ENCODE measurements around the gene CPHXL2.

Gene CPHXL2

GRCh38 chr16:75676909-75677308 is at the start of gene CPHXL2:
CPHXL2 (minus strand) TSS chr16:75677009; CDS start chr16:75676999, 10 bp downstream.
- DNase-seq: no peak

GRCh38 chr16:75726390-75726789 is 49.6 kb upstream of the CPHXL2 start, which contains the start of gene CPHXL:
CPHXL (minus strand) TSS chr16:75726490; CDS start chr16:75726442, 48 bp downstream.
- DNase-seq: no peak

- DNase-seq: no peak
These were observed 41.6 kb upstream of the CPHXL2 start for GRCh38 chr16:75718452-75718851.

- no peak for DNase-seq
These were observed 37.9 kb upstream of the CPHXL2 start for GRCh38 chr16:75714661-75715060.

GRCh38 chr16:75710344-75710743 is 33.5 kb upstream of the CPHXL2 start:
- no peak for DNase-seq

- peak; percentile 4 for DNase-seq
These were observed 26.5 kb upstream of the CPHXL2 start for GRCh38 chr16:75703306-75703705.

GRCh38 chr16:75702242-75702641 is 25.4 kb upstream of the CPHXL2 start:
- DNase-seq: no peak

GRCh38 chr16:75701361-75701760 is 24.6 kb upstream of the CPHXL2 start, which contains the start of gene DUXB:
DUXB (minus strand) TSS chr16:75701461; CDS start chr16:75701418, 43 bp downstream.
- DNase-seq: no peak

- DNase-seq: no peak
These were observed 20.8 kb upstream of the CPHXL2 start for GRCh38 chr16:75697571-75697970.

GRCh38 chr16:75695708-75696107 is 18.9 kb upstream of the CPHXL2 start:
- DNase-seq: no peak

- no peak for DNase-seq
These were observed 10.6 kb upstream of the CPHXL2 start for GRCh38 chr16:75687361-75687760.

- DNase-seq: no peak
These were observed 5.5 kb upstream of the CPHXL2 start for GRCh38 chr16:75682308-75682707.

GRCh38 chr16:75679366-75679765 is 2.6 kb upstream of the CPHXL2 start:
- no peak for DNase-seq

GRCh38 chr16:75667503-75667902 is 9.3 kb downstream of the CPHXL2 start:
- no peak for DNase-seq

- DNase-seq: no peak
These were observed 16.0 kb downstream of the CPHXL2 start for GRCh38 chr16:75660726-75661302.

- DNase-seq: no peak
These were observed 16.5 kb downstream of the CPHXL2 start for GRCh38 chr16:75660321-75660720.

GRCh38 chr16:75658175-75658574 is 18.6 kb downstream of the CPHXL2 start:
- no peak for DNase-seq

- DNase-seq: peak; percentile 62
These were observed 22.9 kb downstream of the CPHXL2 start for GRCh38 chr16:75653922-75654321.

- peak; percentile 73 for DNase-seq
These were observed 28.3 kb downstream of the CPHXL2 start for GRCh38 chr16:75648265-75649076.

- DNase-seq: peak; percentile 91
These were observed 29.1 kb downstream of the CPHXL2 start, which contains the start of the genes KARS1 and TERF2IP for GRCh38 chr16:75647492-75648264. KARS1 (minus strand) TSS chr16:75647665; CDS start chr16:75647639, 26 bp downstream. TERF2IP (plus strand) TSS chr16:75647773; CDS start chr16:75647883, 110 bp downstream.

GRCh38 chr16:75647112-75647491 is 29.7 kb downstream of the CPHXL2 start:
- DNase-seq: no peak

- no peak for DNase-seq
These were observed 32.4 kb downstream of the CPHXL2 start for GRCh38 chr16:75644240-75645012.
